ENCODE measurements around the gene ZCCHC2. TPM values are rescaled to one million over a fixed set of nuclear protein-coding genes. Genes with fewer than 3 reads are reported as not detected.

ZCCHC2 gene
- polyA plus RNA-seq, 2 of the 4 experiments (the other 2 are of a cell fraction), result 7.6 to 12.5 TPM

- ATAC-seq, result peak in 1 of 2 experiments; percentile 42; a peak in 3 of 6 replicates
- CTCF ChIA-PET, result interaction anchor here (0.7 to 1.0 kb wide), 3 partner anchors 24 to 64 kb away, joined by 3 to 5 read pairs (median 3); no protein-coding TSS in a partner anchor
- TF ChIP-seq RAD21 (conservative IDR thresholded peaks at IDR 0.05 in 1 of 2, IDR thresholded peaks at IDR 0.05 in 1 of 2) (no peak), ELK1 (IDR thresholded peaks at IDR 0.05; ENCODE audit: low read depth, low read length) (no peak), ZSCAN20 (CRISPR knock-in tag; IDR thresholded peaks at IDR 0.05) (no peak), CEBPB (IDR thresholded peaks at IDR 0.05) (no peak), NR3C1 (IDR thresholded peaks at IDR 0.05) (no peak), NFE2L2 (conservative IDR thresholded peaks at IDR 0.05; ENCODE audit: low read length) (no peak), POLR2AphosphoS2 (conservative IDR thresholded peaks at IDR 0.05; ENCODE audit: low read length) (no peak), PHF8 (IDR thresholded peaks at IDR 0.05; ENCODE audit: borderline replicate concordance, low read depth) (no peak), NPAS2 (CRISPR knock-in tag; IDR thresholded peaks at IDR 0.05; ENCODE audit: borderline replicate concordance) (no peak), EHMT2 (IDR thresholded peaks at IDR 0.05; ENCODE audit: low read depth) (no peak), CHD4 (IDR thresholded peaks at IDR 0.05; ENCODE audit: borderline replicate concordance) (no peak), REST (IDR thresholded peaks at IDR 0.05) (no peak), POLR2A (IDR thresholded peaks at IDR 0.05; ENCODE audit: low read length) (no peak), ZNF302 (CRISPR knock-in tag; IDR thresholded peaks at IDR 0.05) (no peak), E2F6 (IDR thresholded peaks at IDR 0.05; ENCODE audit: borderline replicate concordance, low read depth) (no peak), TP53 (CRISPR knock-in tag; IDR thresholded peaks at IDR 0.05) (no peak)
- DNase-seq (ENCODE audit: low read depth in 1 of 2, low spot score in 1 of 2), result no peak
- Histone ChIP-seq H3K4me1 (peaks cover 20% of the 10 kb centered on the region; the same call in 2 of the 3 replicates), H3K27ac (peak overlapping the region; percentile 97 to 99), H3K4me2 (peak overlapping the region; percentile 17; the same call in 1 of the 3 replicates), H3K4me3 (peak overlapping the region; percentile 92), H3K9me3 (no peaks in the 10 kb centered on the region)
- POLR2A ChIA-PET, result interaction anchor here (0.8 to 1.9 kb wide), 8 partner anchors 10 to 336 kb away, joined by 3 to 11 read pairs (median 4); partner anchors contain the start of genes PIGN and RELCH
- WGBS (ENCODE audit: missing lambda C conversion rate), result no CpG with 5 or more reads among the region's 62 CpGs
- FAIRE-seq, result no peak
Observed at GRCh38 chr18:62523255-62523588, 397 bp downstream of the ZCCHC2 start.

GRCh38 chr18:62523631-62524439 lies 1.0 kb downstream of the ZCCHC2 start:
- Histone ChIP-seq H3K4me3 (peak overlapping the region; percentile 92), H3K27ac (peak overlapping the region; percentile 97 to 99), H3K4me1 (peaks cover 17% of the 10 kb centered on the region; the same call in 2 of the 3 replicates), H3K4me2 (peak overlapping the region; percentile 98), H3K9me3 (no peaks in the 10 kb centered on the region)
- WGBS (ENCODE audit: missing lambda C conversion rate), result 0% methylated on average over 2 of the region's 100 CpGs
- FAIRE-seq (no peak), ATAC-seq (peak; percentile 1 to 49; a peak in 5 of 6 replicates), DNase-seq (ENCODE audit: low read depth in 1 of 2, low spot score in 1 of 2) (peak; percentile 6 to 51)
- TF ChIP-seq NR3C1 (IDR thresholded peaks at IDR 0.05), result no peak
- no peak for TF ChIP-seq E2F6 (IDR thresholded peaks at IDR 0.05; ENCODE audit: borderline replicate concordance, low read depth)
- TF ChIP-seq ATOH8 (CRISPR knock-in tag; IDR thresholded peaks at IDR 0.05; ENCODE audit: low read depth), result no peak
- no peak for TF ChIP-seq MAFK (IDR thresholded peaks at IDR 0.05; ENCODE audit: partially characterized antibody)
- TF ChIP-seq JUNB (IDR thresholded peaks at IDR 0.05), result no peak
- TF ChIP-seq KDM5A (IDR thresholded peaks at IDR 0.05), result no peak
- 0 out of 2 replicates have a peak, but pooled peaks have one; percentile 39 for TF ChIP-seq RNF2 (IDR thresholded peaks at IDR 0.05; ENCODE audit: borderline replicate concordance, low read depth)
- no peak for TF ChIP-seq HOXB5 (CRISPR knock-in tag; IDR thresholded peaks at IDR 0.05)
- TF ChIP-seq PHF8 (IDR thresholded peaks at IDR 0.05; ENCODE audit: borderline replicate concordance, low read depth), result no peak
- no peak for TF ChIP-seq BHLHE40 (IDR thresholded peaks at IDR 0.05; ENCODE audit: low read depth, low read length)
- peak in 1 of 2 experiments; percentile 31; a peak in 1 of 5 replicates for TF ChIP-seq JUN (IDR thresholded peaks at IDR 0.05)
- no peak for TF ChIP-seq TP53 (CRISPR knock-in tag; IDR thresholded peaks at IDR 0.05)
- TF ChIP-seq MYC (IDR thresholded peaks at IDR 0.05; ENCODE audit: borderline replicate concordance, low read length), result no peak
- ChIA-PET POLR2A (interaction anchor here (1.3 to 1.9 kb wide), 4 partner anchors 73 to 337 kb away, joined by 3 to 11 read pairs (median 8); partner anchors contain the start of genes PIGN and RELCH), CTCF (interaction anchor here (0.7 to 1.0 kb wide), 3 partner anchors 12 to 98 kb away, joined by 3 to 4 read pairs (median 3); no protein-coding TSS in a partner anchor)
